OCI-LY7 (cell line): ENCODE results near the gene GRAMD2B. TPM values are rescaled to one million over a fixed set of nuclear protein-coding genes. Genes with fewer than 3 reads are reported as not detected.

Experiments used
- BruUV-seq: library from RNA; stranded (reverse); fragments of 400-500 nt; replicated peaks from 2 replicates; lab custom pipeline; 2021; lab: Mats Ljungman, UMichigan
- CTCF ChIA-PET: fragments of 300-600 bp; sonication (Branson Sonifier 250); formaldehyde crosslinking; loops from one replicate; lab custom pipeline; 2022; ENCODE audit warnings: antibody characterized with exemption; ENCODE audit not compliant: unreplicated experiment; lab: Charles Lee
- POLR2A ChIA-PET: fragments of 300-600 bp; sonication (Branson Sonifier 250); formaldehyde crosslinking; loops from one replicate; lab custom pipeline; 2022; ENCODE audit warnings: antibody characterized with exemption; lab: Charles Lee
- DNase-seq: peaks from one replicate; pipeline ENCODE4 v3.0.0-alpha.2; 2015; ENCODE audit warnings: low spot score
- H2AFZ ChIP-seq: fragments of 200-600 bp; sonication (generic), shearing (Covaris generic); 2 replicates; pipeline ENCODE4 v1.6.1; 2014; ENCODE audit warnings: mild to moderate bottlenecking, antibody characterized with exemption, low read length, moderate library complexity
- H3K27ac ChIP-seq: fragments of 200-600 bp; sonication (generic); 2 replicates; pipeline ENCODE4 v1.5.1; 2014; ENCODE audit warnings: mixed run types, low read depth, mild to moderate bottlenecking, moderate library complexity, low read length, inconsistent platforms; ENCODE audit not compliant: poor library complexity, severe bottlenecking
- H3K36me3 ChIP-seq: fragments of 200-600 bp; sonication (generic); 2 replicates; pipeline ENCODE4 v1.6.1; 2014; ENCODE audit warnings: mild to moderate bottlenecking, antibody characterized with exemption, low read length, moderate library complexity, mixed read lengths; ENCODE audit not compliant: insufficient read depth
- H3K4me1 ChIP-seq: fragments of 200-600 bp; sonication (generic); 2 replicates; pipeline ENCODE4 v1.5.1; 2014; ENCODE audit warnings: mild to moderate bottlenecking, low read length; ENCODE audit not compliant: insufficient read depth, poor library complexity, severe bottlenecking
- H3K4me2 ChIP-seq: fragments of 200-600 bp; sonication (generic); 2 replicates; pipeline ENCODE4 v1.6.1; 2014; ENCODE audit warnings: mild to moderate bottlenecking, low read length
- H3K4me3 ChIP-seq: fragments of 200-600 bp; sonication (generic); 2 replicates; pipeline ENCODE4 v1.5.1; 2014; ENCODE audit warnings: mild to moderate bottlenecking, low read depth, low read length; ENCODE audit not compliant: poor library complexity, severe bottlenecking
- H3K79me2 ChIP-seq: fragments of 200-600 bp; sonication (generic); 2 replicates; pipeline ENCODE4 v1.6.1; 2016; ENCODE audit warnings: low read depth, mild to moderate bottlenecking, low read length, moderate library complexity, mixed read lengths; ENCODE audit not compliant: insufficient read depth
- H3K9me2 ChIP-seq: fragments of 200-600 bp; sonication (generic); 2 replicates; pipeline ENCODE4 v1.6.1; 2016; ENCODE audit warnings: mild to moderate bottlenecking, low read length, mixed read lengths; ENCODE audit not compliant: insufficient read depth
- H3K9me3 ChIP-seq: fragments of 200-600 bp; sonication (generic); 2 replicates; pipeline ENCODE4 v1.6.1; 2014; ENCODE audit warnings: mild to moderate bottlenecking, mixed run types, low read length, mixed read lengths
- H4K20me1 ChIP-seq: fragments of 200-600 bp; sonication (generic); 2 replicates; pipeline ENCODE4 v1.6.1; 2014; ENCODE audit warnings: mild to moderate bottlenecking, antibody characterized with exemption, low read length, moderate library complexity, mixed read lengths; ENCODE audit not compliant: insufficient read depth
- EZH2phosphoT487 ChIP-seq: fragments of 200-600 bp; sonication (generic); IDR thresholded peaks from 2 replicates; pipeline ENCODE4 v1.6.1; 2018; ENCODE audit warnings: low read depth, borderline replicate concordance, mild to moderate bottlenecking, mixed run types, antibody characterized with exemption, low read length, moderate library complexity, mixed read lengths
- intact Hi-C: fragments of 100-400 bp; cut with micrococcal nuclease; formaldehyde crosslinking; loops from one replicate; pipeline ENCODE4 v1.10.0; 2022; ENCODE audit not compliant: unreplicated experiment
- total RNA-seq, 2 experiments: library from RNA; depleted of rRNA in 1 of 2; stranded (reverse); fragments of >200 nt in 1 of 2; shearing (Covaris generic) in 1 of 2; gene quantifications; 2 replicates each; pipeline ENCODE4 v1.2.3, GENCODE V29; 2014 to 2022
- TF ChIP-seq, protein P1 (sequence below): fragments of 200-600 bp; sonication (generic); conservative IDR thresholded peaks from 2 replicates; pipeline ENCODE4 v1.5.1; 2014; ENCODE audit warnings: mild to moderate bottlenecking, antibody characterized with exemption, low read length, moderate library complexity, mixed read lengths

Gene GRAMD2B
- total RNA-seq, 2 experiments from 2014 or later, result not detected

DNA sequence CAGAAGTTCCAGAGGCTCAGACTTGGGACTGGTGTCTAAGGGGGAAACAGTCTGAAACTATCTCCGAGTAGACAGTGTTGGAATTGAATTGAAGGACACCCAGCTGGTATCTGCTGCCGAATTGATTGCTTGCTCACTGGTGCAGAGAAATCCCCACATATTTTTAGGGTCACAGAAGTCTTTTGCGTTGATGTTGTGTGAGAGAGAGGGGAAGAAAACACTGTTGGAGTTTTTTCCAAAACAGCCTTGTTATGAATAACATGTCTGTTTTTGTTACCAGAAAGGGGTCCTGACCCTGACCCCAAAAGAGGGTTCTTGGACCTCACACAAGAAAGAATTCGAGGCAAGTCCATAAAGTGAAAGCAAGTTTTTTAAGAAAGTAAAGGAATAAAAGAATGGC is 90.5 kb downstream of the GRAMD2B start:
- ChIA-PET POLR2A (no interaction called here), CTCF (no interaction called here)
- H3K4me2 ChIP-seq, result no peak overlapping the region
- H3K36me3 ChIP-seq, result no peaks in the 10 kb centered on the region
- H4K20me1 ChIP-seq, result no peaks in the 10 kb centered on the region
- H3K4me1 ChIP-seq, result peaks cover 5% of the 10 kb centered on the region
- no peak for DNase-seq
- no peak overlapping the region for H3K27ac ChIP-seq
- no peaks in the 10 kb centered on the region; the same call in 1 of the 2 replicates for H3K9me2 ChIP-seq
- intact Hi-C loops, result no loop called here
- BruUV-seq, result no TSS peak
- no peaks in the 10 kb centered on the region for H3K9me3 ChIP-seq
- H3K79me2 ChIP-seq, result no peaks in the 10 kb centered on the region
- no peak overlapping the region for H2AFZ ChIP-seq
- H3K4me3 ChIP-seq, result no peak overlapping the region
- TF ChIP-seq, protein P1, sequence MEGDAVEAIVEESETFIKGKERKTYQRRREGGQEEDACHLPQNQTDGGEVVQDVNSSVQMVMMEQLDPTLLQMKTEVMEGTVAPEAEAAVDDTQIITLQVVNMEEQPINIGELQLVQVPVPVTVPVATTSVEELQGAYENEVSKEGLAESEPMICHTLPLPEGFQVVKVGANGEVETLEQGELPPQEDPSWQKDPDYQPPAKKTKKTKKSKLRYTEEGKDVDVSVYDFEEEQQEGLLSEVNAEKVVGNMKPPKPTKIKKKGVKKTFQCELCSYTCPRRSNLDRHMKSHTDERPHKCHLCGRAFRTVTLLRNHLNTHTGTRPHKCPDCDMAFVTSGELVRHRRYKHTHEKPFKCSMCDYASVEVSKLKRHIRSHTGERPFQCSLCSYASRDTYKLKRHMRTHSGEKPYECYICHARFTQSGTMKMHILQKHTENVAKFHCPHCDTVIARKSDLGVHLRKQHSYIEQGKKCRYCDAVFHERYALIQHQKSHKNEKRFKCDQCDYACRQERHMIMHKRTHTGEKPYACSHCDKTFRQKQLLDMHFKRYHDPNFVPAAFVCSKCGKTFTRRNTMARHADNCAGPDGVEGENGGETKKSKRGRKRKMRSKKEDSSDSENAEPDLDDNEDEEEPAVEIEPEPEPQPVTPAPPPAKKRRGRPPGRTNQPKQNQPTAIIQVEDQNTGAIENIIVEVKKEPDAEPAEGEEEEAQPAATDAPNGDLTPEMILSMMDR, result no peak
- no peak for TF ChIP-seq EZH2phosphoT487

DNA sequence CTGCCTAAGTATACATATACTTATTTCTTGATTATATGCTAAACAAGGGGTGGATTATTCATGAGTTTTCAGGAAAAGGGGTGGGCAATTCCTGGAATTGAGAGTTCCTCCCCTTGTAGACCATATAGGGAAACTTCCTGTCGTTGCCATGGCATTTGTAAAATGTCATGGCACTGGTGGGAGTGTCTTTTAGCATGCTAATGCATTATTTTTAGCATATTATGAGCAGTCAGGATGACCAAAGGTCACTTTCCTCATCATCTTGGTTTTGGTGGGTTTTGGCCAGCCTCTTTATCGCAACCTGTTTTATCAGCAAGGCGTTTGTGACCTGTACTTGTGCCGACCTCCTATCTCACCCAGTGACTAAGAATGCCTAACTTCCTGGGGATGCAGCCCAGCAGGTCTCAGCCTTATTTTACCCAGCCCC is 90.9 kb downstream of the GRAMD2B start:
- Histone ChIP-seq H3K36me3 (no peaks in the 10 kb centered on the region), H3K4me1 (peaks cover under 1% of the 10 kb centered on the region), H2AFZ (no peak overlapping the region), H3K27ac (no peak overlapping the region), H3K9me2 (no peaks in the 10 kb centered on the region; the same call in 1 of the 2 replicates), H3K4me2 (no peak overlapping the region), H4K20me1 (no peaks in the 10 kb centered on the region), H3K79me2 (no peaks in the 10 kb centered on the region), H3K9me3 (no peaks in the 10 kb centered on the region), H3K4me3 (no peak overlapping the region)
- no peak for DNase-seq
- intact Hi-C loops, result no loop called here
- ChIA-PET CTCF (no interaction called here), POLR2A (no interaction called here)
- BruUV-seq, result no TSS peak
- TF ChIP-seq EZH2phosphoT487, result no peak
- TF ChIP-seq, protein P1, result no peak

DNA sequence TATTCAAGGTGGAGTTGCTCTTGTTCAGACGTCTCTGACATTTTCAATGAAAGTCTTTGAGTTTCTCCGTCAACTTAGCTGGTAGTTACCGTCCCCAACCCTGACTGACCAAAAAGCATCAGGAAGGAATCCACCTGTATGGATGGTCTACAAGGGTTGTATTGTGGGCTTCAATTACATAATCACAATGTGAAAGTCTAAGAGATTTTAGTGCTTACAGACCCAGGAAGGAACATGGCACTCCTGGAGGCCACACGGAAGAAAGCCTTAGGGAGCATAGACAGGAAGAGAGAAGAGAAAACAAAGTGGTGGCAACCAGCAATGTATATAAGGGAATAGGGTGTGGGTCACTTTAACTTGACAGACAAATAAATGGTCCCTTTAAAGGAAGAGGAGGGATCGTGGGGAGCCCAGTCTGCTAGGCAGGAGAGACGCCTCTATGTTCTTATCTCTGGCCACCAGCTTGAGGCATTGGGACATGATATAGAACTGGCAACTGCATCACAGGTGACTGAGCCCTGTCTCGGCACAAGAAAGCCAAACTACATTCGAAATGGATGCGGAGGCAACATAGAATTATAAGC is 91.4 kb downstream of the GRAMD2B start:
- H2AFZ ChIP-seq, result no peak overlapping the region
- intact Hi-C loops, result no loop called here
- ChIA-PET POLR2A (no interaction called here), CTCF (no interaction called here)
- H3K79me2 ChIP-seq, result no peaks in the 10 kb centered on the region
- DNase-seq, result no peak
- H3K9me3 ChIP-seq, result no peaks in the 10 kb centered on the region
- no peaks in the 10 kb centered on the region; the same call in 1 of the 2 replicates for H3K9me2 ChIP-seq
- no peak overlapping the region for H3K27ac ChIP-seq
- no peaks in the 10 kb centered on the region for H3K4me1 ChIP-seq
- H4K20me1 ChIP-seq, result no peaks in the 10 kb centered on the region
- no TSS peak for BruUV-seq
- no peak overlapping the region for H3K4me3 ChIP-seq
- H3K36me3 ChIP-seq, result no peaks in the 10 kb centered on the region
- H3K4me2 ChIP-seq, result no peak overlapping the region
- TF ChIP-seq, protein P1, result no peak
- no peak for TF ChIP-seq EZH2phosphoT487
